A549 treated with AZD2906 at 1 μM for 4 hours (cell line): ENCODE measurements around the gene LEKR1. TPM values are rescaled to one million over a fixed set of nuclear protein-coding genes. Genes with fewer than 3 reads are reported as not detected.

Experiments
- total RNA-seq: library from RNA; stranded (reverse); fragments of 200-300 nt; extraction: Qiagen RNA extraction; gene quantifications from 5 replicates; pipeline ENCODE4 v1.2.3, GENCODE V29; 2022

The LEKR1 gene
- 0.87 to 1.4 TPM (median 1.1 TPM) in 5 replicates for total RNA-seq

DNA sequence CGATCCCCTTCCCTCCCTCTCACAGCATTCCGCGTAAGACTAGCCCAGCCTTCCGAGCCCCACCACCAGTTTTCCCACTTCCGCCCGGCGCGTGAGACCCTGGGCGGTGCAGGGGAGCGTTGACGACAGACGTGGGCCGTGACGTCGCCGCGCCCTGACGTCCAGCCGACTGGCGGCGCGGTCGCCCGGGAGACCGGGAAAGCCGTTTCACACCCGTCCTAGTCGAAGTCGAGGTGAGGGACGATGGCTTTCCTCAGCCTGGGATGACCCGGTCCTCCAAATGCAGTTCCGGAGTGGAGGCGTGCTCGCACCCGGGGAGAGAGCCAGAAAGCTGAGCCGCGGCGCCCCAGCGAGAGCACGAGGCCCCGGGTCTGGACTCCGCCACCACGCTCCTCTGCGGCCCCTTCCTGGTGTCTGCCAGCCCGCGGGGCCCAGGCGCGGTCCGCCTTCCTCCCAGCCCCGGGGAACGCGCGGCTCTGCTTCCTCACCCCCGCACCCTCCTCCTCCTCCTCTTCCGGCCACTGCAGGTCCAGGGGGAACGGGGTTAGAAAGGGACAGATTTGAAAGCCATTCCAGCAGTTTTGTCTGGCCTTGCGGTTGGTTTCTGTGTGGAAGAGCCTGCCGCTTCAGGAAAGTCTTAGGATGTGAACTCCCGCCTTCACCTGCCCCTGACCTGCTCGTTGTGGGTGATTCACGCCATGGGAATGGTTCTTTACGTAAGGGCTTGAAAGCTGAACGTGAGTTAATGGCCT is at the start of gene LEKR1:
TSS of gene LEKR1 (plus strand) at position 210 of the 752 bp plus-strand sequence. CDS start 2,977 bp downstream, outside the sequence.

Other genes with a start within 250 kb of the LEKR1 start
- 88.0 to 145 TPM (median 91.9 TPM) in 5 replicates for gene TIPARP, start 151.8 kb upstream of the LEKR1 start, total RNA-seq